ENCODE data around the gene MRPL46.

DNA sequence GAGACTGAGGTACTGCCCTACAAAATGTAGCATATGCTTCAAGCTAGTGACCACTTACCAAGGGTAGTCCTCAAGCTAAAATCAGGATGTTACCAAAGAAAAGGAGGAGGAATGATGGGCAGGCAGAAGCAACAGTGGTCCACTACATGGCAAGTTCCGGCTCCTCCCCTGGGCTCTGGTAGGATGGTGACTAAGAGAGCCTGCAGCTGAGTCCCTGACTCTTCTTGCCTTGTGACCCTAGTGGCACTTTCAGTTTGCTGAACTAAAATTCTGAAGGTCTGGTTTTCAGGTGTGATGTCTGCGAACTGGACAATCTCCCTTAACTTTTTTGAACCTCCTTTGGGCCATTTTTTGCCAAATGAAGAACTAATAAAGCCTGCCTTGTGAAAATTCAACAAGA is 40.9 kb downstream of the MRPL46 start:
- TF ChIP-seq SUZ12 (IDR thresholded peaks at IDR 0.05; ENCODE audit: extremely low read depth, insufficient read depth, insufficient read length) (no peak), YY1 (IDR thresholded peaks at IDR 0.05; ENCODE audit: insufficient read depth, insufficient read length) (no peak)

Measured in NT2/D1 (cell line).